Forelimb muscle (tissue), 1 donor: ENCODE data around the gene CTNNA1. TPM values are rescaled to one million over a fixed set of nuclear protein-coding genes. Genes with fewer than 3 reads are reported as not detected.

Source experiments
- DNase-seq: peaks from one replicate; pipeline ENCODE4 v3.0.0-alpha.2; 2013; ENCODE audit warnings: low read depth
- polyA plus RNA-seq: library from polyadenylated mRNA; unstranded; fragments of 120-200 nt; gene quantifications from one replicate; pipeline ENCODE4 v1.2.1, GENCODE V29; 2013; ENCODE audit not compliant: insufficient read length

CTNNA1 gene
- polyA plus RNA-seq, 1 donor, result 250 TPM

DNA sequence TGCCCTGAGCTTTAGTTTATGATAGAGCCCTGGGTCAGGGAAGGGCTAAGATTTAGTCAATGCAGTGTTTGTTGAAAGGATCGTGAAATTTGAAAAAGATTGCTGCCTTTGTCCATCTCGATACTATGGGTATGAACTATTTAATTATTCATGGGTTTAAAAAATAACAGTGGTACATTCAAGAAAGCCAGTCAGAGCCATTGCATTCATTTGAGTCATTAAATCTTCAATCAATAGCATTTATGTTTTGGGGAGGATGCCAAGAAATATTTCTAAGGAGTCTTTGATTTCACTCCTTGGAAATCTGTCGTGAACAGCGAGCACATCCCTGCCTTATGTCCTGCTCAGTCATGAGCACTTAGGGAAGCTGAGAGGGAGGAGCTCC, 176.3 kb downstream of the CTNNA1 start:
- no peak for DNase-seq

DNA sequence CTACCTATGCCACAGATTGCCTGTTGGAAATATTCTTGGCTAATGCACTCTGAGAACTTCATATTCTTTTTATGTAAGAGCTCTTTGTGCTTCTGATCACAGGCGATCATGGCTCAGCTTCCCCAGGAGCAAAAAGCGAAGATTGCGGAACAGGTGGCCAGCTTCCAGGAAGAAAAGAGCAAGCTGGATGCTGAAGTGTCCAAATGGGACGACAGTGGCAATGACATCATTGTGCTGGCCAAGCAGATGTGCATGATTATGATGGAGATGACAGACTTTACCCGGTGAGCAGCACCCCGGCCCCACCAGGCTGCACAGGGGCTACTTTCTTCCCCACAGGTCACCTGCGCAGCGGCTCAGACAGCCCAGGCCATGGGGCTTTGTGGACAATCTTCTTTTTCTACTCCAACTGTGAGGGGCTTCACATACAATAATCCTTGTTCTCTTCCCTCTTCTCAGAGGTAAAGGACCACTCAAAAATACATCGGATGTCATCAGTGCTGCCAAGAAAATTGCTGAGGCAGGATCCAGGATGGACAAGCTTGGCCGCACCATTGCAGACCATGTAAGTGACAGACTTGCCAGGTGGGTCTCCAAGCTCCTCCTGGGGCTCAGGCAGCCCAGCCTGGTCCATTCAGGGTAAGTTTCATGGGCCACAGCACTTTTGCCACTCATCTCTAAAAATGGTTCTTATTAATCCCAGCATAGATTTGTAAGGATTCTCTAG, 177.3 kb downstream of the CTNNA1 start:
- no peak for DNase-seq

DNA sequence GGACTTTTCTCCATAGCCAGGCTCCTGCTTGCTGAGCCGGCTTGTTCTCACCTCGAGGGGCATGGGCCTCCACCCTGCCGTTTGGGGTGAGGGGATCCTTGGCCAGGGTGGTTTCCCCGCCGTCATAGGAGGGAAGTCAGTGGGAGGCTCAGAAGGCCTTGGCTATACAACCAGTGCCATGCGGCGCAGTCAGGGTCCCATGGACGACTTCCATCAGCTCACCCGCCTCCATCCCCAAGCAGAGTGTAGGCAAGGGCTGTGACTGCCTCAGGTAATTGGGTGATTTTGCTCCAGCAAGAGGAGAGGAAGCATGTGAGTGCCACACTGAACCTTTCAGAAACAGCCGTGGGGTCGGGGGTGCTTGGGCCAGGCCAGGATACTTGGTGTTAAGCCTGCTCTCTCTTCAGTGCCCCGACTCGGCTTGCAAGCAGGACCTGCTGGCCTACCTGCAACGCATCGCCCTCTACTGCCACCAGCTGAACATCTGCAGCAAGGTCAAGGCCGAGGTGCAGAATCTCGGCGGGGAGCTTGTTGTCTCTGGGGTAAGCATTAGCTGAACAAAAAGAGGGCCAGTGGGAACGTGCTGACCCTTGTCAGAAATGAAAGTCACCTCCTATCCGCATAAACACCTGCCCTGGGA, 179.1 kb downstream of the CTNNA1 start:
- no peak for DNase-seq

DNA sequence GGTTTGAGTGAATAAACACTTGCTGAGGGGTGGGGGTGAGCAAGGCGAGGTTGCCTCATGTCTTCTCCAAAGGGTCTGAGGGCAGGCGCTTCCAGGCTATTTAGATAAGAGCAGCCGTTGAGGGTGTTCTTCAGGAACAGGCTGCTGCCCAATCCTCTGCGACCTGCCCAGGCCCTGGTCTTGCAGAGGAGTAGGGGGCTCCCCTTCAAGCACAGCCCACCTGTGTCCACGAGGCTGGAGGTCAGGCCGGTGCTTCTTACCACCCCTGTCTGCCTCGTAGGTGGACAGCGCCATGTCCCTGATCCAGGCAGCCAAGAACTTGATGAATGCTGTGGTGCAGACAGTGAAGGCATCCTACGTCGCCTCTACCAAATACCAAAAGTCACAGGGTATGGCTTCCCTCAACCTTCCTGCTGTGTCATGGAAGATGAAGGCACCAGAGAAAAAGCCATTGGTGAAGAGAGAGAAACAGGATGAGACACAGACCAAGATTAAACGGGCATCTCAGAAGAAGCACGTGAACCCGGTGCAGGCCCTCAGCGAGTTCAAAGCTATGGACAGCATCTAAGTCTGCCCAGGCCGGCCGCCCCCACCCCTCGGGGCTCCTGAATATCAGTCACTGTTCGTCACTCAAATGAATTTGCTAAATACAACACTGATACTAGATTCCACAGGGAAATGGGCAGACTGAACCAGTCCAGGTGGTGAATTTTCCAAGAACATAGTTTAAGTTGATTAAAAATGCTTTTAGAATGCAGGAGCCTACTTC, 180.5 kb downstream of the CTNNA1 start:
- DNase-seq, result no peak

DNA sequence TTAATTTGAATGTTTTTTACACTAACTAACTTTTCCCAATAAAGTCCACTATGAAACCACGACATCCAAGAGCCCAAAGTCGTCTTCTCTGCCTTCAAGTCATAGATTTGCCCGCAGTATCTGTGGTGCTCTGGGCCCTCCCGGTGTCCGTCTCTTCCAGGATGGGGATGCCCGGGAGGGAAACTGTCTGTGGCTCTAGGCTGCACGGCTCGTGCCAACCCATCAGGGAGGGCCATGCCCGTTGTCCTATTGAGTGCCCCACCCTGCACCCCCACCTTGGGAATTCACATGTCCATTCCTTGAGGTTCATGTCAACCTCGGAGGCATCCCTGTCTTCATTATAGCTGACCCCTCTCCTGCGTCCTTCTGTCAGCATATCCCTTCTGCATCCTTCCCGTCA, 181.7 kb downstream of the CTNNA1 start:
- DNase-seq, result no peak

DNA sequence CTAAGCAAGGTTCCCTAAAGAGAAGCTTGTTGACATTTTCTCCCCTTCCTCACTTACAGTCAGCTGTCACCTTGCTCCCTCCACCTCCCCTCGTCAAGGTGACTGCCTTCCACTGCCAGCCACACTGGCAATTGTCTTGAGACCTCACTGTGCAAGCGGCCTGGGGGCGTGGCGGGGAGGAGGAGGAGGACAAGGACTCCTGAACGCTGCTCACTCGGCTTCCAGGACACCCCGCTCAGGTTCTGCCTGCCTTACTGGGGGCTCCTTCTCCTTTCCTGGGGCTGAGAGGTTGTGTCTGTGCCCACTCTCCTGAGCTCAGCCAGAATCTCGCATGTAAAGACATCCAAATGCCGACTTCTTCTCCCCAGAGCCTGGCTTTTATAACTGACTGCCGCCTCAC, 182.2 kb downstream of the CTNNA1 start:
- no peak for DNase-seq

DNA sequence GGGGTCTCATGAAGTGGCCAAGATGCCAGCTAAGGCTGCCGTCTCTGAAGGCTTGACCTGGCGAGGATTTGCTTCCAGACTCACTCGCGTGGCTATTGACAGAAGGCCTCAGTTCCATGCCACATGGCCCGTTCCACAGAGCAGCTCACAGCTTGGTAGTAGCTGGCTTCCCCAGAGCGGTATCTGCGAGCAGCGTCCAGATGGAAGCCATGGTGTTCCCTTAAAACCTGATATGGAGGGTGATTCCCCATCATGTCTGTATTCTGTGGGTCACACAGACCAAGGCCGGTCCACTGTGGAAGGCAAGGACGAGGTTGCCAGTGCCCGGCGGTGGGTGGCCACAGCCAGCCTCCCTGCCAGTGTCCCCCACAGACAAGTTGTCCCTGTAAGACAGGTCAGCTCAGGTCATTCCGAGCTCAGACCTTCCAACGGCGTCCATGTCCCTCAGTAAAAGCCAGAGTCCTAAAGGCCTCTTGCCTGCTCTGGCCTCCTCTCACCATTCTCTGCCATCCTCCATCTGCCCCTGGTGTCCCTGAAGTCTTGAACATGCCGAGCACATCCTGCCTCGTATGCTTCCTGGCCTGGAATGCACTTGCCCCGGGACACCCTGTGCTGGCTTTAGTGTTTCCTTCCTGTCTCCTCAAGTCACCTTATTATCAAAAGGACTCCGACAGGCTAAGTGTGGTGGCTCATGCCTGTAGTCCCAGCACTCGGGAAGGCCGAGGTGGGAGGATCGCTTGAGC, 183.2 kb downstream of the CTNNA1 start:
- no peak for DNase-seq

DNA sequence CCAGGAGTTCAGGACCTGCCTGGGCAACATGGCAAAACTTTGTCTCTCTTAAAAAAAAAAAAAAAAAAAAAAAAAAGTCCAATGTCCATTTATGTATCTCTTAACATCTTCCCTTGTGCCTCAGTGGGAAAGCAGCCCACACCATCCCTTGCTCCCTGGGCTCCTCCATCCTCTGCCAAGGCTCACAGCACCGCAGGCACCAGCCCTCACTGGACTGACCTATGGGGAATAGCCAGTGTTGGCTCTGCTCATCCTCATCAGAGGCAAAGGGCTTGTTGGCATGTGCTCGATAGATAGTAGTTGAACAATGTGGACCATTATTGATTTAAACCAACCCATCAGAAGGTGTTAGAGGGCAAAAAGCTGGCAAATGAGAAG, 183.7 kb downstream of the CTNNA1 start:
- no peak for DNase-seq

DNA sequence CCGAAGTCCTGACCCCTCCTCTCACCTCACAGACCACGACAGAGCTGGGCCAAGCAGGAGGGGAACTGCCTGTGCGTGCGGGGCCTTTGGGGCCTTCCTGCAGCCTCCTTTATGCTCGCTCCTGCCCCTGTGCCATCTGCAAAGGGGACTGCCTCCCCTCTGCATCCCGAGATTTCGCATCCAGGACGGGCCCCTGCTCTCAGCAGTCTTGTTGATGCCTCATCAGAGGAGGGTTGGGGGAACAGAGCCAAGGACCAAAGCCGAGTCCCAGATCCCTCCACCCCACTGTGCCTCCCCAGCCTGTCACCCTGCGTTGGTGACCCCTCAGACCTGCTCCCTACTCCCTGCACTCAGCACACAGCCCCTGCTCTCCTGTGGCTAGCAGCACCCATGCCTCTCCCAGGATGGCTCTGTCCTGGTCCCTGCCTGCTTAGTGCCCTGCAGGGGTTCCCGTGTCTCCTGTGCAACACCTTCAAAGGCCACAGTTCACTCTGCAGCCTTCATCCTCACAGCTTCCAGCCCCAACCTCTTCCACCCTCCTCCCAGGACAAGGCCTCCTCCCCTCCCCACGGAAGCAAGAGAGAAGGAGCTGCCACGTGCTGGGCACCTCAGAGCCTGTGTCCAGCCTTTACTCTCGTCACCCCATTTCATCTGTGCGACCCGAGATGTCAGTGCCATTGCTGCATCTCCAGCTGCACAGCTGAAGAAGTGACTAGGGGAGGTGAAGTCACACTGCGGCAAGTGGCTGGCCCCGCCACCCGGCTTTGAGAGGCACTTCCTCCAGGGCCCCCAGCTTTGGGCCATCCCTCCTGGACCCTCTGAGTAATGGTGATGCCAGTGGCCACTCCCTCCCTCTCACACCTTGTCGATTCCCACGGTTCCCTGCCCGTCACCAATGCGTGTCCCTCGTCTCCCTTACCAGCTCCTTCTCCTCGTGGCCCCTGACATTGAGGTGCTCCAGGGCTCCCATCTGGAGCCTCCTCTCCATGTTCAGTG, 184.5 kb downstream of the CTNNA1 start:
- DNase-seq, result no peak

DNA sequence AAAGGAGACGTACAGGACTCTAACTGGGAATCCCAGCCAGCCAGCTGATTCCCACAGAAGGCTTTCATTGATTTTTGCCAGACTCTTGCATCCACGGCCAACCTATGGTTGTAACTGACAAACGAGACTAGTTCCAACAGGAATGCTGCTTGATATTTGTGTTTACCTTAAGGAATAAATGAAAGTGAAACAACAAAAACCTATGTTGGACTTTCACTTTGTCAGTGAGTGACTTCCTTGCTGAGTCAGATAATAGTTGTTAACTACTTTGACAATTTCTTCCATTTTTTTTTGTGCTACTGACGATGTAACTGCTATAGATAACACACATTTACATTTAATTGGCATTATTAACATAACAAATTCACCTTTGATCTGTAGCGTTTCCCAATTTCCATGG, 185.3 kb downstream of the CTNNA1 start:
- DNase-seq, result no peak

DNA sequence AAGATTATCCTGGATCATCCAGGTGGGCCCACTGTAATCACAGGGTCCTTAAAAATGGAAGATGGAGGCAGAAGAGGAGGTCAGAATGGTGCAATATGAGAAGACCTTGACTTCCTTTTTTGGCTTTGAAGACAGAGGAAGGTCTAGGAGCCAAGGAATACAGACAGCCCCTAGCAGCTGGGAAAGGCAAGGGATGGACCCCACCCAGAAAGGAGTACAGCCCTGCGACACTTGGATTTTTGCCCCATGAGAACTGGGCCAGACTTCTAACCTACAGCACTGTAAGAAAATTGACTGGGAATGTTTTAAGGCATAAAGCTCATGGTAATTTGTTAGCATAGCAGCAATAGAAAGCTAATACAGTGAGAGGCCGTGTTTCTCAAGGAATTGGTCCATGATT, 188.8 kb downstream of the CTNNA1 start:
- DNase-seq, result no peak

DNA sequence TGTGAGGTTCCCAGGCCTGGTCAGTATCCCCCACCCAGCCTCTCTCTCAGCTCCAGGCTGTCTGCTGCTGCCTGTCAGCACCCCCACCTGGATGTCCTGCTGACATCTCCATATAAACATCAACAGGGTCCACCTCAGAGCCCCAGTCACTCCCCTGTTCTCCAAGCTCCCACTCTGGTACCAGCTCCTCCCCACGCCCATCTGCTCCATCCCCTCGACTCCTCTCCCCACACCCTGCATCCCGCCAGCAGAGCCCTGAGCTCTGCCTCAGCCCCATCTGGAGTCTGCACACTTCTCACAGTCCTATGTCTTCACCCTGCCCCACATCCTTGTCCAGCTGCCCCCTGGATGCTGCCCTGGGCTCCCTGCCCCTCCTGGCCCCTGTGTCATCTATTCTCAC, 189.6 kb downstream of the CTNNA1 start:
- no peak for DNase-seq

DNA sequence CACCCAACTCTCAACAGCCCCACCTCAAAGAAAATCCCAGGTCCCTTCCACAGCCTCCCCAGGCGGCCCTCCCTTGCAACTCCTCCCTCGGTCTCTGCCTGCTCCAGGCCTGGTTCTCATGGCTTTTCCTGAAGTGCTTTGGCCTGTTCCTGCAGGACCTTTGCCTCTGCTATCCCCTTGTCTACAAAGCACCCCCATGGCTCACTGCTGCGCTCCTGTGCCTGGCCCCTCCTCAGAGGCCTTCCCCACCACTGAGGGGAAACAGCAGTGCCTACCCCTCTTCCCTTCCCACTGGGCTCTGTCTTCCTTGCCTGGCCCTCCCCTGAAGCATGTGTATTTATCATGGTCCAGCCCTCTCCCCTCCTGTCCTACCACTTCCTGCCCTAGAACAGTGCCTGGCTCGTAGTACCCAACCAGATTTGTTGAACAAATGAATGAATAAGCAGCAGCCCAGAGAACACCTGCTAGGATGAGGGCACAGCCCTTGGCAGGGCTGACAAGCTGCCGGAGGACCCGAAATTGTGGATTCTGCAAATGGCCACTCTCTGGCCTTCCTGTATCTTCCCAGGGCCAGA, 190.5 kb downstream of the CTNNA1 start:
- DNase-seq, result no peak

DNA sequence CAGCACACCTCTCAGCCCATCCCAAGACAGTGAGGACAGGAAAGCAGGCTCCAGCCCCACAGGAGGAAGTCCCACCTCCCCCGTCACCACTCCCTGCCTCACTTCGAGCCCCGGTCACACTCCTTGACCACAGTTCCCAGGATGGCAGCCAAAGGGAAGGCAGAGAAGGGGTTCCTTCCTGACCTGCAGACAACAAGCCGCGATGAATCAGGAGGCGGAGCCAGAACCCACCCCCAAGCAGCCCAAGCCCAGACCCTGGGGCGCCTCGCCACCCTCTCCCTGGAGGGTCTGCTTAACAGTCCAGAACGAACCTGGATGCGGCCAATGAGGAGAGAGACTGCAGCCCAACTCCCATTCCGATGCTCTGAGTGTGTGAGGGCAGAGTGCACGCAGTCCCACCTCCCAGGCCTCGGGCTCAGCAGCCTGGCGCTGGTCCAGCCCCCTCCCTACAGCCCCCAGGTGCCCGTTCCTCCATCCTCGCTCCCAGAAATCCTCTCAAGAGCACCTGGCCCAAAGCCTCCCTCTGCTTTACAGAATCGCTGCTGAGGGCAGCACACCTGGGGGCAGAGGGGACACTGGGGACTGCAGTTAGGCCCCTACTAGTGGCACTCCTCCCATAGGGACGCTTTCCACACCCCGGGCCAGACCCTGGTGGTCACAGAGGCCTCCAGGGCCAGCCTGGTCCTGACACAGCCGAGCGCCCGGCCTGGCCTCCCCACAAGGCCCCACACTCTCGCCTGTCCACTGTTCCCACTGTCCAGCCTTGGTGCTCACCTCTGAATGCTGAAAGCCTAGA, 191.5 kb downstream of the CTNNA1 start:
- no peak for DNase-seq

DNA sequence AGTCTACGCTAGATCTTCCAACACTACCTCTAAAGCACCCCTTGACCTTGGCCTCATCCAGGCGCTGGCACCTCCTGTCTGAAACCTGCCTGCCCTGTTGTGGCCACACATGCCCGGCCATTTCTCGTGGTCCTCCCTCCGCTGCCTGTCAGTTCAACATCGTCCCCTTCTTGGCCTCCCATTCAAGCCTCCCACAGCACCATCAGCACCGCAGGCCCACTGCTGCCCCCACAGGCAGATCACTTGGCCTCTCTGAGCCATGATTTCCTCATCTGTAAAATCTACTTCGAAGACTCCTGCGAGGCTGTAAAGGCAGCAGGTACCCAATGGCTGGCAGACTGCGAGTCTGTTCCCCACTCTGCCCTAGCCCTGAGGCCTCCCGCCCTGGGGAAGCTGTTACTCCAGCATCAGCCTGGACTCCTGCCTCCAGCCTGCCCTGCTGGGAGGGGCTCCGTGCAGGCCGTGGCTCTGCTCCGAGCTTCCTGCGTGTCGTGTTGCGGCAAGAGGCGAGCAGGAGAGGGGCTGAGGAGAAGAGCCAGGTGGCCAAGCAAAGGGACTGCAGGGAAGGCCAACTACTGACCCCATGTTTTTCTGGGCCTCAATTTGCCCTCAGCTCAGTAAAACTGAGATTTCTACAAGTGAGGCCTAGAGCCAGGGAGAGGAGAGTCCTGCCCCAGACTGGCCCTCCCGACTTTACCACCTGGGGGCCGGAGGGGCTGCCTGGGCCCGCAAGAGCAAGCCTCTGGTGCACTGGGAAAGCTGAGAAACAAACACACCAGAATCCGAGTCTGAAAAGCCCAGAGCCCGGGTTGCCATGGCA, 192.4 kb downstream of the CTNNA1 start:
- no peak for DNase-seq

DNA sequence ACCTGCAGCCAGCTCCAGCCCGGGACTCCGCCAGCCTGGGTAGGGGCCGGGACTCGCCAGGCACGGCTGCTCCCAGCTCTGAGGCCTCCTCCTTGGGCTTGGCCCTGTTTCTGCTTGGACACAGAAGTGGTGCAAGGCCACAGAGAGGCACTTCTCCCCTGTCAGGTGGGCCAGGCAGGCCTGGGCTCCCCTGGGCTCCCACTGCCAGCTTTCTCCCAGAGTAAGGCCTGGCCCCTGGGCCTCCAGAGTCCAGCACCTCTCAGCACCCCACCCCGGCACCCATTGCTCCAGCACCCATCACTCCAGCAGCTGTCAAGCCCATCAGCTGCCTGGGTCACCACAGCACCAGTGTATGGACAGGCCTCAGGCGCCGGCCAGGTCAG, 193.0 kb downstream of the CTNNA1 start:
- DNase-seq, result no peak

DNA sequence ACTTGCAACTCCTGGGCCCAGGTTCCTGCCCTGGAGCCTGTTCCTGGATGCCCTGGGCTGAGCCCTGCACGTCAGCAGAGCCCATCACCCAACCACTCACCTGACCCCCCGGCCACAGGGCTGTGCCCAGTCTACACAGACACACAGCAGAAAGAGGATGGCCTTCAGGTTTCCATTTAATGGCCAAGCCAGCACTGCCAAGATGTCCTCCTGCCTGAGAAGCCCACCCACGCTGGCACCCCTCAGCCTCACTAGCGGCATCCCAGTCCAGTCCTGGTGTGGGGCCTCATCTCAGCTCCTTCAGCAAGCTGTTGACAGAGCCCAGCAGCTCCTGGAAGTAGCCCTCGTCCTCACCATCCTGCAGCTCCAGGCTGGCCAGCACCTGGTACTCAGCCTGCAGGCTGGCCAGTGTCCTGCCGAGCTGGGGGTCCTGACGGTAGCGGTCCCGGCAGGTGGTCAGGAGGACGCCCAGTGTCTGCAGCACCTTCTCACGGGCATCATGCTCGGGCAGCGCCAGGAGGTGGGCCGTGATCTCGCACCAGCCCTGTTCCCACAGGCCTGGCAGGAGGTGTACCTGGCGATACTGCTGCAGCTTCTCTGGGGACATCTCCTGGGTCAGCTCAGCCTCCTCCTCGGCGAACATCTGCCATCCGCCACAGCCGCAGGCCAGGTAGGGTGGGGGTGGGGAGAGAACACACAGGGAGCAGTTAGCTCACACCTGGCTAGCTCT, 193.8 kb downstream of the CTNNA1 start:
- DNase-seq, result no peak

DNA sequence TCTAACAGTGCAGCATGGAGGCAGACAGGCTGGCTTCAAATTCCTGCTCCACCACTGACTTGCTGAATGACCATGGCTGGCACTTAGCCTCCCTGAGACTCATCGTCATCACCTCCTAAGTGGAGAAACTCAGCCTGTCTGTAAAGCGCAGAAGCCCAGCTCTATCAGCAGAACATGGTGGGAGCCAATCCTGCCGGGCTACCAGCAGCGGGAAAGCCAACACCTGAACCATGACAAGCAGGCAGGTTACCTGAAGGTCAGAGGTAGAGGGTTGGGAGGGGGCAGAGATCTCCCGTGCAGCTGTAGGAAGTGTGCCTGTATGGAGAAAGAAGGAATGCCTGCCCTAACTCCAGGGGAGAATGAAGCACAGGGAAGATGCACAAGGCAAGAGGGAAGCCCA, 194.6 kb downstream of the CTNNA1 start:
- DNase-seq, result no peak
